IPS DF 6.9 (cell line): ENCODE results near the gene KCTD17.

Source experiments
- DNase-seq: peaks from one replicate; pipeline ENCODE4 v3.0.0-alpha.2; 2013; ENCODE audit warnings: low read depth, low spot score
- H3K27ac ChIP-seq: one replicate; pipeline ENCODE4 v1.5.1; 2013; ENCODE audit warnings: low read length, control low read depth
- H3K27me3 ChIP-seq: 2 replicates; pipeline ENCODE4 v1.6.1; 2013; ENCODE audit warnings: mild to moderate bottlenecking, low read length; ENCODE audit not compliant: control insufficient read depth, insufficient read depth
- H3K36me3 ChIP-seq: 2 replicates; pipeline ENCODE4 v1.6.1; 2013; ENCODE audit warnings: low read length; ENCODE audit not compliant: control insufficient read depth, insufficient read depth
- H3K4me1 ChIP-seq: 2 replicates; pipeline ENCODE4 v1.6.1; 2013; ENCODE audit warnings: low read length; ENCODE audit not compliant: control insufficient read depth, insufficient read depth
- H3K4me3 ChIP-seq: 2 replicates; pipeline ENCODE4 v1.5.1; 2013; ENCODE audit warnings: mild to moderate bottlenecking, low read length
- H3K9me3 ChIP-seq: 2 replicates; pipeline ENCODE4 v1.6.1; 2013; ENCODE audit warnings: low read length, inconsistent platforms; ENCODE audit not compliant: control insufficient read depth, insufficient read depth
- WGBS: extraction: QIAGEN DNeasy Blood & Tissue Kit; methylation state at CpG from one replicate; pipeline ENCODE4 v1.1.7; 2013; ENCODE audit warnings: mixed read lengths, missing lambda C conversion rate; ENCODE audit not compliant: insufficient read length, insufficient coverage; 5-methylcytosine and 5-hydroxymethylcytosine counted together

KCTD17 gene

GRCh38 chr22:37060801-37061610 lies 9.5 kb downstream of the KCTD17 start:
- Histone ChIP-seq H3K27me3 (no peaks in the 10 kb centered on the region), H3K27ac (no peak overlapping the region), H3K36me3 (no peaks in the 10 kb centered on the region; the same call in 1 of the 2 replicates), H3K4me1 (peaks cover 7% of the 10 kb centered on the region), H3K9me3 (no peaks in the 10 kb centered on the region), H3K4me3 (no peak overlapping the region)
- no CpG with 5 or more reads among the region's 28 CpGs for WGBS
- no peak for DNase-seq

GRCh38 chr22:37061611-37062375 lies 10.3 kb downstream of the KCTD17 start:
- H3K4me3 ChIP-seq = no peak overlapping the region
- no peaks in the 10 kb centered on the region; the same call in 1 of the 2 replicates for H3K36me3 ChIP-seq
- WGBS = no CpG with 5 or more reads among the region's 10 CpGs
- H3K9me3 ChIP-seq = no peaks in the 10 kb centered on the region
- peaks cover 7% of the 10 kb centered on the region for H3K4me1 ChIP-seq
- no peak overlapping the region for H3K27ac ChIP-seq
- DNase-seq = no peak
- no peaks in the 10 kb centered on the region for H3K27me3 ChIP-seq

- no CpG with 5 or more reads among the region's 7 CpGs for WGBS
- no peak for DNase-seq
- no peaks in the 10 kb centered on the region for H3K27me3 ChIP-seq
- H3K4me1 ChIP-seq = peaks cover 7% of the 10 kb centered on the region
- H3K27ac ChIP-seq = no peak overlapping the region
- H3K36me3 ChIP-seq = no peaks in the 10 kb centered on the region; the same call in 1 of the 2 replicates
- no peaks in the 10 kb centered on the region for H3K9me3 ChIP-seq
- no peak overlapping the region for H3K4me3 ChIP-seq
Observed at GRCh38 chr22:37062376-37062675, 10.8 kb downstream of the KCTD17 start.

- Histone ChIP-seq H3K4me3 (no peak overlapping the region), H3K4me1 (peaks cover 7% of the 10 kb centered on the region), H3K9me3 (no peaks in the 10 kb centered on the region), H3K27ac (no peak overlapping the region), H3K36me3 (no peaks in the 10 kb centered on the region; the same call in 1 of the 2 replicates), H3K27me3 (no peaks in the 10 kb centered on the region)
- DNase-seq = no peak
- WGBS = no CpG with 5 or more reads among the region's 15 CpGs
Observed at GRCh38 chr22:37062702-37063381, 11.3 kb downstream of the KCTD17 start.

GRCh38 chr22:37063431-37064420 lies 12.2 kb downstream of the KCTD17 start:
- Histone ChIP-seq H3K36me3 (no peaks in the 10 kb centered on the region; the same call in 1 of the 2 replicates), H3K27ac (no peak overlapping the region), H3K4me1 (peaks cover 7% of the 10 kb centered on the region), H3K4me3 (no peak overlapping the region), H3K9me3 (no peaks in the 10 kb centered on the region), H3K27me3 (0 out of 2 replicates have a peak, but pooled peaks cover 2% of the 10 kb centered on the region)
- DNase-seq = no peak
- WGBS = no CpG with 5 or more reads among the region's 28 CpGs

GRCh38 chr22:37064553-37064952 lies 13.0 kb downstream of the KCTD17 start:
- Histone ChIP-seq H3K27ac (no peak overlapping the region), H3K4me3 (no peak overlapping the region), H3K9me3 (no peaks in the 10 kb centered on the region), H3K4me1 (peaks cover 7% of the 10 kb centered on the region), H3K36me3 (no peaks in the 10 kb centered on the region; the same call in 1 of the 2 replicates), H3K27me3 (peaks cover 5% of the 10 kb centered on the region; the same call in 1 of the 2 replicates)
- WGBS = no CpG with 5 or more reads among the region's 11 CpGs
- no peak for DNase-seq

GRCh38 chr22:37065180-37065579 lies 13.6 kb downstream of the KCTD17 start:
- no peak overlapping the region for H3K27ac ChIP-seq
- H3K9me3 ChIP-seq = no peaks in the 10 kb centered on the region
- no peak for DNase-seq
- no peaks in the 10 kb centered on the region; the same call in 1 of the 2 replicates for H3K36me3 ChIP-seq
- peaks cover 9% of the 10 kb centered on the region; the same call in 1 of the 2 replicates for H3K27me3 ChIP-seq
- peaks cover 7% of the 10 kb centered on the region for H3K4me1 ChIP-seq
- H3K4me3 ChIP-seq = no peak overlapping the region
- WGBS = no CpG with 5 or more reads among the region's 3 CpGs

- Histone ChIP-seq H3K36me3 (no peaks in the 10 kb centered on the region; the same call in 1 of the 2 replicates), H3K27me3 (peaks cover 11% of the 10 kb centered on the region; the same call in 1 of the 2 replicates), H3K27ac (no peak overlapping the region), H3K4me1 (peaks cover 7% of the 10 kb centered on the region), H3K4me3 (no peak overlapping the region), H3K9me3 (no peaks in the 10 kb centered on the region)
- no peak for DNase-seq
- WGBS = no CpG with 5 or more reads among the region's 9 CpGs
Observed at GRCh38 chr22:37065961-37066360, 14.4 kb downstream of the KCTD17 start.

- no peak for DNase-seq
- no peaks in the 10 kb centered on the region for H3K36me3 ChIP-seq
- peaks cover 16% of the 10 kb centered on the region for H3K27me3 ChIP-seq
- no CpG with 5 or more reads among the region's 10 CpGs for WGBS
- H3K9me3 ChIP-seq = no peaks in the 10 kb centered on the region
- H3K4me1 ChIP-seq = peaks cover 4% of the 10 kb centered on the region
- no peak overlapping the region for H3K27ac ChIP-seq
- no peak overlapping the region for H3K4me3 ChIP-seq
Observed at GRCh38 chr22:37067428-37067827, 15.9 kb downstream of the KCTD17 start.
